HepG2 (cell line): ENCODE results near the gene ATP2B2. TPM values are rescaled to one million over a fixed set of nuclear protein-coding genes. Genes with fewer than 3 reads are reported as not detected.

Experiments used
- EP300 ChIP-seq, 3 experiments: sonication (generic) in 1 of 3; formaldehyde crosslinking in 1 of 3; IDR thresholded peaks; 2 replicates each; pipeline versions ENCODE4 v1.5.1 to v1.6.1; 2011 to 2020; ENCODE audit warnings: low read depth in 2 of 3, low read length in 2 of 3, borderline replicate concordance in 1 of 3, improper control_type of control experiment in 1 of 3, mild to moderate bottlenecking in 1 of 3, missing genetic modification reagents in 1 of 3, moderate library complexity in 1 of 3
- ESRRA ChIP-seq: sonication (generic); formaldehyde crosslinking; IDR thresholded peaks from 2 replicates; pipeline ENCODE4 v1.5.1; 2020; ENCODE audit warnings: mild to moderate bottlenecking, low read depth, missing genetic modification reagents
- ISX ChIP-seq: sonication (generic); formaldehyde crosslinking; conservative IDR thresholded peaks from 2 replicates; pipeline ENCODE4 v1.5.0; 2020; ENCODE audit warnings: missing genetic modification reagents
- MED1 ChIP-seq: sonication (generic); formaldehyde crosslinking; IDR thresholded peaks from 2 replicates; pipeline ENCODE4 v1.4.0; 2020; ENCODE audit warnings: missing genetic modification reagents
- MLXIP ChIP-seq: sonication (generic); formaldehyde crosslinking; IDR thresholded peaks from 2 replicates; pipeline ENCODE4 v1.9.0; 2021; ENCODE audit warnings: missing genetic modification reagents, borderline replicate concordance
- MZF1 ChIP-seq: sonication (generic); formaldehyde crosslinking; IDR thresholded peaks from 2 replicates; pipeline ENCODE4 v1.8.1; 2023; ENCODE audit warnings: mild to moderate bottlenecking, missing genetic modification reagents, borderline replicate concordance
- NFIC ChIP-seq: IDR thresholded peaks from 2 replicates; pipeline ENCODE4 v1.6.1; 2012; ENCODE audit warnings: mild to moderate bottlenecking, low read length, inconsistent platforms
- POGZ ChIP-seq: sonication (generic); formaldehyde crosslinking; IDR thresholded peaks from 2 replicates; pipeline ENCODE4 v1.4.0; 2020; ENCODE audit warnings: mild to moderate bottlenecking, missing genetic modification reagents
- SOX13 ChIP-seq, 3 experiments: fragments of 450-650 bp in 1 of 3; sonication (generic) in 1 of 3; formaldehyde crosslinking in 1 of 3; IDR thresholded peaks in 2 of 3; conservative IDR thresholded peaks in 1 of 3; 2 replicates each; pipeline versions ENCODE4 v1.5.0 to v1.6.1; 2016 to 2020; ENCODE audit warnings: antibody characterized with exemption in 1 of 3, mild to moderate bottlenecking in 1 of 3, missing compliant biosample characterization in 1 of 3, missing genetic modification reagents in 1 of 3, moderate library complexity in 1 of 3
- STAT5B ChIP-seq: sonication (generic); formaldehyde crosslinking; IDR thresholded peaks from 2 replicates; pipeline ENCODE4 v1.4.0; 2020; ENCODE audit warnings: missing genetic modification reagents
- TARDBP ChIP-seq: sonication (generic); formaldehyde crosslinking; IDR thresholded peaks from 2 replicates; pipeline ENCODE4 v1.8.0; 2022; ENCODE audit warnings: mild to moderate bottlenecking, missing genetic modification reagents
- THAP11 ChIP-seq: IDR thresholded peaks from 2 replicates; pipeline ENCODE4 v1.6.1; 2016; ENCODE audit warnings: missing biosample characterization, missing genetic modification reagents
- ZBTB21 ChIP-seq: sonication (generic); formaldehyde crosslinking; IDR thresholded peaks from 2 replicates; pipeline ENCODE4 v1.4.0; 2020; ENCODE audit warnings: missing genetic modification reagents
- ZNF20 ChIP-seq: sonication (generic); formaldehyde crosslinking; IDR thresholded peaks from 2 replicates; pipeline ENCODE4 v1.4.0; 2020; ENCODE audit warnings: mild to moderate bottlenecking, moderate library complexity, missing genetic modification reagents
- ZNF296 ChIP-seq: sonication (generic); formaldehyde crosslinking; conservative IDR thresholded peaks from 2 replicates; pipeline ENCODE4 v1.5.0; 2020; ENCODE audit warnings: mild to moderate bottlenecking, missing genetic modification reagents
- ZNF605 ChIP-seq: sonication (generic); formaldehyde crosslinking; IDR thresholded peaks from 2 replicates; pipeline ENCODE4 v1.8.0; 2022; ENCODE audit warnings: mild to moderate bottlenecking, missing genetic modification reagents
- ZNF639 ChIP-seq: conservative IDR thresholded peaks from 2 replicates; pipeline ENCODE4 v1.6.1; 2018; ENCODE audit warnings: missing genetic modification reagents
- polyA plus RNA-seq, 8 experiments: library from polyadenylated mRNA; depleted of rRNA in 3 of 8; stranded (reverse) in 7 of 8; unstranded in 1 of 8; fragments of >200 nt; fragmentation: Illumina TruSeq in 4 of 8; extraction: Trizol in 4 of 8; gene quantifications; 2 replicates each; pipeline versions ENCODE4 v1.2.1 to v1.2.3, GENCODE V29; 2011 to 2016; ENCODE audit warnings: low read depth in 4 of 8, missing spikeins in 1 of 8, mixed read lengths in 1 of 8; ENCODE audit not compliant: insufficient read depth in 1 of 8
- total RNA-seq, 5 experiments: library from RNA; depleted of rRNA; stranded (reverse); fragments of >200 nt; fragmentation: Illumina TruSeq; extraction: Trizol; gene quantifications; 2 replicates each; pipeline ENCODE4 v1.2.3, GENCODE V29; 2016; ENCODE audit warnings: low read depth in 1 of 5
- TF ChIP-seq, protein P1 (sequence below): sonication (generic); formaldehyde crosslinking; IDR thresholded peaks from 2 replicates; pipeline ENCODE4 v1.5.0; 2020; ENCODE audit warnings: missing genetic modification reagents
- TF ChIP-seq, protein P2 (sequence below): sonication (generic); formaldehyde crosslinking; IDR thresholded peaks from 2 replicates; pipeline ENCODE4 v1.5.0; 2020; ENCODE audit warnings: mild to moderate bottlenecking, low read depth, missing genetic modification reagents, borderline replicate concordance

Gene ATP2B2
- total and polyA plus RNA-seq, 2 of the 13 experiments (the other 11 are each of a cell fraction or from before 2014, with no cell fraction given) = 1.5 to 2.3 TPM

- peak; percentile 99 for TF ChIP-seq TARDBP (CRISPR knock-in tag)
- TF ChIP-seq MZF1 (CRISPR knock-in tag) = no peak
- peak; percentile 94 for TF ChIP-seq ZNF296
- no peak for TF ChIP-seq MLXIP (CRISPR knock-in tag)
- TF ChIP-seq ESRRA (CRISPR knock-in tag) = peak; percentile 99
- no peak for TF ChIP-seq ISX (CRISPR knock-in tag)
- peak; percentile 88 for TF ChIP-seq POGZ (CRISPR knock-in tag)
- peak; percentile 41; the same call in 1 of the 2 replicates for TF ChIP-seq ZNF605 (CRISPR knock-in tag)
- TF ChIP-seq ZNF20 (CRISPR knock-in tag) = no peak
- TF ChIP-seq, protein P1, sequence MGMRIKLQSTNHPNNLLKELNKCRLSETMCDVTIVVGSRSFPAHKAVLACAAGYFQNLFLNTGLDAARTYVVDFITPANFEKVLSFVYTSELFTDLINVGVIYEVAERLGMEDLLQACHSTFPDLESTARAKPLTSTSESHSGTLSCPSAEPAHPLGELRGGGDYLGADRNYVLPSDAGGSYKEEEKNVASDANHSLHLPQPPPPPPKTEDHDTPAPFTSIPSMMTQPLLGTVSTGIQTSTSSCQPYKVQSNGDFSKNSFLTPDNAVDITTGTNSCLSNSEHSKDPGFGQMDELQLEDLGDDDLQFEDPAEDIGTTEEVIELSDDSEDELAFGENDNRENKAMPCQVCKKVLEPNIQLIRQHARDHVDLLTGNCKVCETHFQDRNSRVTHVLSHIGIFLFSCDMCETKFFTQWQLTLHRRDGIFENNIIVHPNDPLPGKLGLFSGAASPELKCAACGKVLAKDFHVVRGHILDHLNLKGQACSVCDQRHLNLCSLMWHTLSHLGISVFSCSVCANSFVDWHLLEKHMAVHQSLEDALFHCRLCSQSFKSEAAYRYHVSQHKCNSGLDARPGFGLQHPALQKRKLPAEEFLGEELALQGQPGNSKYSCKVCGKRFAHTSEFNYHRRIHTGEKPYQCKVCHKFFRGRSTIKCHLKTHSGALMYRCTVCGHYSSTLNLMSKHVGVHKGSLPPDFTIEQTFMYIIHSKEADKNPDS (CRISPR knock-in tag) = peak; percentile 75; the same call in 1 of the 2 replicates
- peak; percentile 98 for TF ChIP-seq MED1
- TF ChIP-seq, protein P2, sequence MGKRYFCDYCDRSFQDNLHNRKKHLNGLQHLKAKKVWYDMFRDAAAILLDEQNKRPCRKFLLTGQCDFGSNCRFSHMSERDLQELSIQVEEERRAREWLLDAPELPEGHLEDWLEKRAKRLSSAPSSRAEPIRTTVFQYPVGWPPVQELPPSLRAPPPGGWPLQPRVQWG (CRISPR knock-in tag) = no peak
- TF ChIP-seq EP300 (IDR thresholded peaks at IDR 0.05; ENCODE audit: low read depth in 2 of 2, low read length in 2 of 2) = peak; percentile 91 to 98
- peak; percentile 94 for TF ChIP-seq EP300 (CRISPR knock-in tag; IDR thresholded peaks at IDR 0.05; ENCODE audit: borderline replicate concordance)
- peak; percentile 50; the same call in 1 of the 2 replicates for TF ChIP-seq ZNF639 (CRISPR knock-in tag)
- TF ChIP-seq STAT5B (CRISPR knock-in tag) = peak; percentile 81; the same call in 1 of the 2 replicates
- no peak for TF ChIP-seq ZBTB21
- peak; percentile 90 for TF ChIP-seq NFIC
- peak; percentile 77 for TF ChIP-seq THAP11 (CRISPR knock-in tag)
- TF ChIP-seq SOX13 (IDR thresholded peaks at IDR 0.05) = peak; percentile 98
- TF ChIP-seq SOX13 (CRISPR knock-in tag; conservative IDR thresholded peaks at IDR 0.05 in 1 of 2, IDR thresholded peaks at IDR 0.05 in 1 of 2) = peak in 1 of 2 experiments; percentile 98; a peak in 2 of 4 replicates
Measured at GRCh38 chr3:10508619-10509260, 3.4 kb upstream of the ATP2B2 start (continued).
